Liver (tissue), 9 donors: ENCODE data around the gene ORM2. TPM values are rescaled to one million over a fixed set of nuclear protein-coding genes. Genes with fewer than 3 reads are reported as not detected.

ENCODE experiments used
- DNase-seq: peaks from one replicate; pipeline ENCODE4 v3.0.0-alpha.2; 2017; ENCODE audit warnings: low spot score
- H3K27ac ChIP-seq, 2 donors: one replicate each; pipeline ENCODE4 v1.7.0; 2013; ENCODE audit warnings: inconsistent platforms in 2 of 2, low read length in 2 of 2, control low read depth in 1 of 2, low read depth in 1 of 2, mild to moderate bottlenecking in 1 of 2
- H3K27me3 ChIP-seq, 4 donors: one replicate each; pipeline versions ENCODE4 v1.6.1 to v1.7.0; 2013; ENCODE audit warnings: low read length in 3 of 4, inconsistent platforms in 1 of 4, mild to moderate bottlenecking in 1 of 4, moderate library complexity in 1 of 4; ENCODE audit not compliant: control insufficient read depth in 4 of 4, insufficient read depth in 4 of 4
- H3K36me3 ChIP-seq, 4 donors: one replicate each; pipeline versions ENCODE4 v1.6.1 to v1.7.0; 2013; ENCODE audit warnings: low read length in 3 of 4, mild to moderate bottlenecking in 3 of 4, low read depth in 1 of 4, moderate library complexity in 1 of 4; ENCODE audit not compliant: control insufficient read depth in 4 of 4, insufficient read depth in 3 of 4
- H3K4me1 ChIP-seq, 4 donors: one replicate each; pipeline versions ENCODE4 v1.6.1 to v1.7.0; 2013; ENCODE audit warnings: low read length in 3 of 4, mild to moderate bottlenecking in 3 of 4, moderate library complexity in 1 of 4; ENCODE audit not compliant: control insufficient read depth in 4 of 4, insufficient read depth in 4 of 4
- H3K4me3 ChIP-seq, 3 donors: one replicate each; pipeline versions ENCODE4 v1.6.1 to v1.7.0; 2013; ENCODE audit warnings: low read length in 3 of 3, control low read depth in 1 of 3, low read depth in 1 of 3, mild to moderate bottlenecking in 1 of 3
- H3K9ac ChIP-seq, 2 donors: one replicate each; pipeline ENCODE4 v1.7.0; 2013; ENCODE audit warnings: low read length in 2 of 2, mild to moderate bottlenecking in 2 of 2, moderate library complexity in 2 of 2, control low read depth in 1 of 2, low read depth in 1 of 2
- H3K9me3 ChIP-seq, 4 donors: one replicate each; pipeline versions ENCODE4 v1.6.1 to v1.7.0; 2013; ENCODE audit warnings: low read length in 3 of 4; ENCODE audit not compliant: control insufficient read depth in 4 of 4
- EGR1 ChIP-seq, 2 donors: IDR thresholded peaks; 2 replicates each; pipeline ENCODE4 v1.6.1; 2016 to 2018; ENCODE audit warnings: antibody characterized with exemption in 2 of 2, low read depth in 2 of 2
- FOXA1 ChIP-seq: IDR thresholded peaks from 2 replicates; pipeline ENCODE4 v1.6.1; 2016; ENCODE audit warnings: antibody characterized with exemption
- FOXA2 ChIP-seq: IDR thresholded peaks from 2 replicates; pipeline ENCODE4 v1.6.1; 2016; ENCODE audit warnings: antibody characterized with exemption
- GABPA ChIP-seq, 2 donors: IDR thresholded peaks in 1 of 2; conservative IDR thresholded peaks in 1 of 2; 2 replicates each; pipeline ENCODE4 v1.6.1; 2016; ENCODE audit warnings: antibody characterized with exemption in 2 of 2, mild to moderate bottlenecking in 1 of 2, moderate library complexity in 1 of 2
- HNF4A ChIP-seq, 2 donors: conservative IDR thresholded peaks; 2 replicates each; pipeline ENCODE4 v1.6.1; 2016; ENCODE audit warnings: antibody characterized with exemption in 2 of 2, mild to moderate bottlenecking in 2 of 2
- HNF4G ChIP-seq: IDR thresholded peaks from 2 replicates; pipeline ENCODE4 v1.6.1; 2016; ENCODE audit warnings: antibody characterized with exemption
- JUND ChIP-seq, 2 donors: IDR thresholded peaks; 2 replicates each; pipeline ENCODE4 v1.6.1; 2016; ENCODE audit warnings: antibody characterized with exemption in 2 of 2
- NR2F2 ChIP-seq: IDR thresholded peaks from 2 replicates; pipeline ENCODE4 v1.6.1; 2016; ENCODE audit warnings: antibody characterized with exemption
- RAD21 ChIP-seq, 2 donors: IDR thresholded peaks; 2 replicates each; pipeline ENCODE4 v1.6.1; 2016; ENCODE audit warnings: antibody characterized with exemption in 2 of 2, mild to moderate bottlenecking in 2 of 2
- RXRA ChIP-seq, 2 donors: IDR thresholded peaks; 2 replicates each; pipeline ENCODE4 v1.6.1; 2017 to 2018; ENCODE audit warnings: antibody characterized with exemption in 2 of 2, mild to moderate bottlenecking in 1 of 2
- SP1 ChIP-seq: IDR thresholded peaks from 2 replicates; pipeline ENCODE4 v1.6.1; 2018; ENCODE audit warnings: antibody characterized with exemption, mild to moderate bottlenecking
- TAF1 ChIP-seq: conservative IDR thresholded peaks from 2 replicates; pipeline ENCODE4 v1.6.1; 2016; ENCODE audit warnings: antibody characterized with exemption, mild to moderate bottlenecking
- YY1 ChIP-seq: IDR thresholded peaks from 2 replicates; pipeline ENCODE4 v1.6.1; 2016; ENCODE audit warnings: antibody characterized with exemption, mild to moderate bottlenecking
- WGBS: extraction: QIAGEN DNeasy Blood & Tissue Kit; methylation state at CpG from one replicate; pipeline ENCODE4 v1.1.7; 2013; 5-methylcytosine and 5-hydroxymethylcytosine counted together
- polyA plus RNA-seq, 2 donors: library from polyadenylated mRNA; stranded (reverse) in 1 of 2; unstranded in 1 of 2; fragments of 200-250 nt in 1 of 2; fragments of >200 nt in 1 of 2; fragmentation: Nextera tagmentation in 1 of 2; extraction: Ambion mirVana in 1 of 2; gene quantifications; one replicate each; pipeline versions ENCODE4 v1.2.1 to v1.2.3, GENCODE V29; 2013 to 2015
- total RNA-seq, 2 donors: library from RNA; depleted of rRNA; stranded (reverse); fragments of >200 nt; gene quantifications; one replicate each; pipeline ENCODE4 v1.2.3, GENCODE V29; 2014
- TF ChIP-seq, protein P1 (sequence below): IDR thresholded peaks from 2 replicates; pipeline ENCODE4 v1.6.1; 2016; ENCODE audit warnings: antibody characterized with exemption
- TF ChIP-seq, protein P2 (sequence below): fragments of 150-350 bp; IDR thresholded peaks from 2 replicates; pipeline ENCODE4 v1.5.1; 2017; ENCODE audit warnings: improper control_type of control experiment, low read depth, low read length; ENCODE audit not compliant: missing input control
- TF ChIP-seq, protein P3 (sequence below): IDR thresholded peaks from 2 replicates; pipeline ENCODE4 v1.6.1; 2016; ENCODE audit warnings: antibody characterized with exemption
- TF ChIP-seq, protein P4 (sequence below): IDR thresholded peaks from 2 replicates; pipeline ENCODE4 v1.6.1; 2016; ENCODE audit warnings: antibody characterized with exemption
- TF ChIP-seq, protein P5 (sequence below): IDR thresholded peaks from 2 replicates; pipeline ENCODE4 v1.6.1; 2016; ENCODE audit warnings: antibody characterized with exemption, mild to moderate bottlenecking
- donor health status: healthy.
- donor health status: healthy.
- donor health status: healthy.
- donor health status: healthy.
- donor health status: healthy.

Gene ORM2
- total and polyA plus RNA-seq, 4 donors: 276 to 7,373 (median 5,310) TPM

DNA sequence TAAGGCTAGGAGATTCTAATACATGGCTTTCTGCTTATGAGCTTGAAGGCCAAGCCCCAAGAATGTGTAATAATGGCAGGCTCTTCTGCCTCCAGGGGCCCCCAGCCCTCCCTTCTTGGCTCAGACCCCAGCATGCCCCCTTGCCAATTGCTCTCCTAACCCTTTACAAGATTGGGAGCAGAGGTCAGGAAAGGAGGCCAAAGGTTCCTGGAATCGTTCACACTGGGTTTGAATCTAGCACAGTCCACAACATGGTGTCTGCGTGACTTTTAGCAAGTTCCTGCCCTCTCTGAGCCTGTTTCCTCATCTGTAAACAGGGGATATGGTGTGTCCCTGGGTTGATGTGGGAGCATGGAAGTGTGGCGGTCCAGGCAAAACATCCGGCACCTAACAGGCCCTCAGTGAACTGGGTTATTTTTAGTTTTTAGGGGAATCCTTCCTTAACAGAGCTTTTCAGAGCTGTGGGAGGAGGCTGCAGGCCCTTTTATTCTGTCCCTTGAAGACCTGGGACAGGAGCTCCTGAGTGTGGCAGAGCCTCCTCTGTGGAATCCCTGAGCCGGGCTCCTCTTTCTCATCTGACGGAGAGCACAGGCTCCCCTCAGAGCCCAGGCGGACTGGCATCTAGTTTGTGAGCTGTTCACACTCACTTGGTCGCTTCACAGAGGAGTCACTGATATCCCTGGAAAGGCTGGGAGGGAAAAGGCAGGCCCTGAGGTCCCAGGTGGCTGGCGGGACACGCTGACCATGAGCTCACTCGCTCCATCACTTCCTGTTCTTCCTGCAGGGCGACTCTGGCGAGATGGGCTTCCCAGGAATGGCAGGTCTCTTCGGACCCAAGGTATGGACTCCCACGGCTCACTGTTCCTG, 30.1 kb upstream of the ORM2 start:
- WGBS: 77% methylated on average over 15 of the region's 15 CpGs
- Histone ChIP-seq H3K4me1 (peaks cover 0 to 7% (median 4%) of the 10 kb centered on the region in 4 donors), H3K36me3 (peaks cover 6 to 29% (median 18%) of the 10 kb centered on the region in 4 donors)

More for the DNA sequence above, 30.1 kb upstream of the ORM2 start:
- H3K9me3 ChIP-seq: peaks cover 0 to 6% (median 2%) of the 10 kb centered on the region in 4 donors
- H3K27me3 ChIP-seq: no peaks in the 10 kb centered on the region
- no peak overlapping the region for H3K27ac ChIP-seq
- H3K9ac ChIP-seq: no peak overlapping the region
- TF ChIP-seq RXRA (IDR thresholded peaks at IDR 0.05): peak; percentile 77 to 87
- peak in 1 of 2 donors; percentile 40 for TF ChIP-seq EGR1 (IDR thresholded peaks at IDR 0.05; ENCODE audit: low read depth in 2 of 2)
- TF ChIP-seq HNF4G: peak; percentile 13
- TF ChIP-seq GABPA (IDR thresholded peaks at IDR 0.05 in 1 of 2, conservative IDR thresholded peaks at IDR 0.05 in 1 of 2): no peak
- TF ChIP-seq, protein P1, sequence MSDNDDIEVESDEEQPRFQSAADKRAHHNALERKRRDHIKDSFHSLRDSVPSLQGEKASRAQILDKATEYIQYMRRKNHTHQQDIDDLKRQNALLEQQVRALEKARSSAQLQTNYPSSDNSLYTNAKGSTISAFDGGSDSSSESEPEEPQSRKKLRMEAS: peak; percentile 39
- TF ChIP-seq, protein P2, sequence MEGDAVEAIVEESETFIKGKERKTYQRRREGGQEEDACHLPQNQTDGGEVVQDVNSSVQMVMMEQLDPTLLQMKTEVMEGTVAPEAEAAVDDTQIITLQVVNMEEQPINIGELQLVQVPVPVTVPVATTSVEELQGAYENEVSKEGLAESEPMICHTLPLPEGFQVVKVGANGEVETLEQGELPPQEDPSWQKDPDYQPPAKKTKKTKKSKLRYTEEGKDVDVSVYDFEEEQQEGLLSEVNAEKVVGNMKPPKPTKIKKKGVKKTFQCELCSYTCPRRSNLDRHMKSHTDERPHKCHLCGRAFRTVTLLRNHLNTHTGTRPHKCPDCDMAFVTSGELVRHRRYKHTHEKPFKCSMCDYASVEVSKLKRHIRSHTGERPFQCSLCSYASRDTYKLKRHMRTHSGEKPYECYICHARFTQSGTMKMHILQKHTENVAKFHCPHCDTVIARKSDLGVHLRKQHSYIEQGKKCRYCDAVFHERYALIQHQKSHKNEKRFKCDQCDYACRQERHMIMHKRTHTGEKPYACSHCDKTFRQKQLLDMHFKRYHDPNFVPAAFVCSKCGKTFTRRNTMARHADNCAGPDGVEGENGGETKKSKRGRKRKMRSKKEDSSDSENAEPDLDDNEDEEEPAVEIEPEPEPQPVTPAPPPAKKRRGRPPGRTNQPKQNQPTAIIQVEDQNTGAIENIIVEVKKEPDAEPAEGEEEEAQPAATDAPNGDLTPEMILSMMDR: no peak
- peak; percentile 35 for TF ChIP-seq SP1
- peak; percentile 74 for TF ChIP-seq FOXA2
- no peak for TF ChIP-seq TAF1
- TF ChIP-seq, protein P3, sequence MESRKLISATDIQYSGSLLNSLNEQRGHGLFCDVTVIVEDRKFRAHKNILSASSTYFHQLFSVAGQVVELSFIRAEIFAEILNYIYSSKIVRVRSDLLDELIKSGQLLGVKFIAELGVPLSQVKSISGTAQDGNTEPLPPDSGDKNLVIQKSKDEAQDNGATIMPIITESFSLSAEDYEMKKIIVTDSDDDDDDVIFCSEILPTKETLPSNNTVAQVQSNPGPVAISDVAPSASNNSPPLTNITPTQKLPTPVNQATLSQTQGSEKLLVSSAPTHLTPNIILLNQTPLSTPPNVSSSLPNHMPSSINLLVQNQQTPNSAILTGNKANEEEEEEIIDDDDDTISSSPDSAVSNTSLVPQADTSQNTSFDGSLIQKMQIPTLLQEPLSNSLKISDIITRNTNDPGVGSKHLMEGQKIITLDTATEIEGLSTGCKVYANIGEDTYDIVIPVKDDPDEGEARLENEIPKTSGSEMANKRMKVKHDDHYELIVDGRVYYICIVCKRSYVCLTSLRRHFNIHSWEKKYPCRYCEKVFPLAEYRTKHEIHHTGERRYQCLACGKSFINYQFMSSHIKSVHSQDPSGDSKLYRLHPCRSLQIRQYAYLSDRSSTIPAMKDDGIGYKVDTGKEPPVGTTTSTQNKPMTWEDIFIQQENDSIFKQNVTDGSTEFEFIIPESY: no peak
- TF ChIP-seq HNF4A (conservative IDR thresholded peaks at IDR 0.05): peak; percentile 76 to 81
- peak; percentile 64 for TF ChIP-seq FOXA1
- TF ChIP-seq, protein P4, sequence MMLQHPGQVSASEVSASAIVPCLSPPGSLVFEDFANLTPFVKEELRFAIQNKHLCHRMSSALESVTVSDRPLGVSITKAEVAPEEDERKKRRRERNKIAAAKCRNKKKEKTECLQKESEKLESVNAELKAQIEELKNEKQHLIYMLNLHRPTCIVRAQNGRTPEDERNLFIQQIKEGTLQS: no peak
- TF ChIP-seq, protein P5, sequence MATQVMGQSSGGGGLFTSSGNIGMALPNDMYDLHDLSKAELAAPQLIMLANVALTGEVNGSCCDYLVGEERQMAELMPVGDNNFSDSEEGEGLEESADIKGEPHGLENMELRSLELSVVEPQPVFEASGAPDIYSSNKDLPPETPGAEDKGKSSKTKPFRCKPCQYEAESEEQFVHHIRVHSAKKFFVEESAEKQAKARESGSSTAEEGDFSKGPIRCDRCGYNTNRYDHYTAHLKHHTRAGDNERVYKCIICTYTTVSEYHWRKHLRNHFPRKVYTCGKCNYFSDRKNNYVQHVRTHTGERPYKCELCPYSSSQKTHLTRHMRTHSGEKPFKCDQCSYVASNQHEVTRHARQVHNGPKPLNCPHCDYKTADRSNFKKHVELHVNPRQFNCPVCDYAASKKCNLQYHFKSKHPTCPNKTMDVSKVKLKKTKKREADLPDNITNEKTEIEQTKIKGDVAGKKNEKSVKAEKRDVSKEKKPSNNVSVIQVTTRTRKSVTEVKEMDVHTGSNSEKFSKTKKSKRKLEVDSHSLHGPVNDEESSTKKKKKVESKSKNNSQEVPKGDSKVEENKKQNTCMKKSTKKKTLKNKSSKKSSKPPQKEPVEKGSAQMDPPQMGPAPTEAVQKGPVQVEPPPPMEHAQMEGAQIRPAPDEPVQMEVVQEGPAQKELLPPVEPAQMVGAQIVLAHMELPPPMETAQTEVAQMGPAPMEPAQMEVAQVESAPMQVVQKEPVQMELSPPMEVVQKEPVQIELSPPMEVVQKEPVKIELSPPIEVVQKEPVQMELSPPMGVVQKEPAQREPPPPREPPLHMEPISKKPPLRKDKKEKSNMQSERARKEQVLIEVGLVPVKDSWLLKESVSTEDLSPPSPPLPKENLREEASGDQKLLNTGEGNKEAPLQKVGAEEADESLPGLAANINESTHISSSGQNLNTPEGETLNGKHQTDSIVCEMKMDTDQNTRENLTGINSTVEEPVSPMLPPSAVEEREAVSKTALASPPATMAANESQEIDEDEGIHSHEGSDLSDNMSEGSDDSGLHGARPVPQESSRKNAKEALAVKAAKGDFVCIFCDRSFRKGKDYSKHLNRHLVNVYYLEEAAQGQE: peak; percentile 53
- TF ChIP-seq YY1: peak; percentile 30
- peak in 1 of 2 donors; percentile 12 for TF ChIP-seq RAD21 (IDR thresholded peaks at IDR 0.05)
- TF ChIP-seq NR2F2: peak; percentile 62
- no peak for TF ChIP-seq JUND (IDR thresholded peaks at IDR 0.05)
- no peak for DNase-seq
- no peak overlapping the region for H3K4me3 ChIP-seq
